Cardiac fibroblast (primary cell): ENCODE measurements around the gene LCE1F.

Experiments used
- DNase-seq, 2 donors: peaks; one replicate each; pipeline versions ENCODE4 v3.0.0 to v3.0.0-alpha.2; 2010; ENCODE audit warnings: low read depth in 2 of 2
- H3K4me3 ChIP-seq, 2 donors: replicated peaks in 1 of 2; 1 replicate in 1 of 2; 2 replicates in 1 of 2; pipeline ENCODE4 v1.5.1; 2011; ENCODE audit warnings: low read depth in 2 of 2, low read length in 2 of 2, mild to moderate bottlenecking in 2 of 2, moderate library complexity in 1 of 2
- TF ChIP-seq, protein P1 (sequence below): IDR thresholded peaks from one replicate; pipeline ENCODE4 v1.5.1; 2011; ENCODE audit warnings: low read depth, mild to moderate bottlenecking, low read length, inconsistent platforms

The LCE1F gene

DNA sequence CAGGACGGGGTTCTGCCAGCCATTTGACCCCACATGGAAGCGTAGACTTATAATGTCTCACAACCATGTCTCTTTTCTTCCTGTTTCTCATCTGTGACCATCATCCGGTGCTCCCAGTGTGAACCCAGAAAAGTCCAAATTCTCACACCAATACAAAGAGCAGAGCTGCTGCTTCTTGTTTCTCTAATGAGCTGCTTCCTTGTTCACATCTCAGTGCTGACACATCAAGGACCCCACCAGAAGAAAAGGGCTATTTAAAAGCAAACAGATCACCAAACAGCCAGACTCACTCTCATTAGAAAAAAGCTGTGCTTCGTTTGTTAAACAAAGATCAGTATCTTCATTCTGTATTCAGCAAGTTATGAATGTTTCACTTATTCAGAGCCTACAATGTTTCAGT is 20.7 kb downstream of the LCE1F start:
- H3K4me3 ChIP-seq = no peak overlapping the region
- DNase-seq = no peak
- TF ChIP-seq, protein P1, sequence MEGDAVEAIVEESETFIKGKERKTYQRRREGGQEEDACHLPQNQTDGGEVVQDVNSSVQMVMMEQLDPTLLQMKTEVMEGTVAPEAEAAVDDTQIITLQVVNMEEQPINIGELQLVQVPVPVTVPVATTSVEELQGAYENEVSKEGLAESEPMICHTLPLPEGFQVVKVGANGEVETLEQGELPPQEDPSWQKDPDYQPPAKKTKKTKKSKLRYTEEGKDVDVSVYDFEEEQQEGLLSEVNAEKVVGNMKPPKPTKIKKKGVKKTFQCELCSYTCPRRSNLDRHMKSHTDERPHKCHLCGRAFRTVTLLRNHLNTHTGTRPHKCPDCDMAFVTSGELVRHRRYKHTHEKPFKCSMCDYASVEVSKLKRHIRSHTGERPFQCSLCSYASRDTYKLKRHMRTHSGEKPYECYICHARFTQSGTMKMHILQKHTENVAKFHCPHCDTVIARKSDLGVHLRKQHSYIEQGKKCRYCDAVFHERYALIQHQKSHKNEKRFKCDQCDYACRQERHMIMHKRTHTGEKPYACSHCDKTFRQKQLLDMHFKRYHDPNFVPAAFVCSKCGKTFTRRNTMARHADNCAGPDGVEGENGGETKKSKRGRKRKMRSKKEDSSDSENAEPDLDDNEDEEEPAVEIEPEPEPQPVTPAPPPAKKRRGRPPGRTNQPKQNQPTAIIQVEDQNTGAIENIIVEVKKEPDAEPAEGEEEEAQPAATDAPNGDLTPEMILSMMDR = no peak

DNA sequence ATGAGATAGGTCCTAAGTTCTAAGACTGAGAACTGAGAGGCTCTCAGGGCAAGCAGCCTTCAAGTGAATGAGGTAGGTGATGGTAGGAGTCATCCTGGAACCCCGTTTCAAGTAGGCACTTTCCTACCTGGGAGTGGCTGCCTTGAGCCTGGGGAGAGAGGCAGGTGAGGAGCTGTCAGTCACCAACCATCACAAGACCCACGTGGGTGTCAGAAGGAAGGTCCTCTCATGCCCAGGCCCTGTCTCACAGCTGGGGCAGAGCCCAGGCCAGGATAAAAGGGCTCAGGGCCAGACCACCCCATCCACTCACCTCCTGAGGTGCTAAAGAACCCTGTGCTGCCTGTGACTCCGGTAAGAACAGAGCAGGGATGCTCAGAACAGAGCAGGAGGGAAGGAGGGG is 21.5 kb downstream of the LCE1F start, which contains the start of gene LCE1D:
Gene LCE1D, plus strand, starts transcription at position 301 of the 400 bp plus-strand sequence. CDS start 1,074 bp downstream, outside the sequence.
- TF ChIP-seq, protein P1 = no peak
- DNase-seq = no peak
- no peak within 1 kb of the TSS for H3K4me3 ChIP-seq

DNA sequence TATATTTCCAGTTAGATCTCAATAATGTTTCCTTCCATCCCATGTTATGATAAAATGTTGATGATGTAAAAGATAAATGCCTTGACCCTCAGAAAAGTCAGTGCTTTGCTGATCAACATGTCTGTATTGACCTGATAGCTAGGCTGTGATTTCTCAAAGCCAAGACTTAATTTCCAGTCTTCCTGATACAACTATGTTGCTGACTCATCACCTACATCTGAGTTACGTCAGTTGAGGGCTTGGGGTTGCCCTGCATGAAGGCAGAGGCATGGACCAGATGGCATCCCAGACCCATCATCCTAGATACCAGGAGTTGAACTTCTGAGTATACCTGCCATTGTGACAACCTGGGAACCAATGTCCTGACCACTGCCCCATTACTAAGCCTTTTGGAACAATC is 26.4 kb downstream of the LCE1F start:
- no peak for DNase-seq
- TF ChIP-seq, protein P1 = no peak
- no peak overlapping the region for H3K4me3 ChIP-seq

DNA sequence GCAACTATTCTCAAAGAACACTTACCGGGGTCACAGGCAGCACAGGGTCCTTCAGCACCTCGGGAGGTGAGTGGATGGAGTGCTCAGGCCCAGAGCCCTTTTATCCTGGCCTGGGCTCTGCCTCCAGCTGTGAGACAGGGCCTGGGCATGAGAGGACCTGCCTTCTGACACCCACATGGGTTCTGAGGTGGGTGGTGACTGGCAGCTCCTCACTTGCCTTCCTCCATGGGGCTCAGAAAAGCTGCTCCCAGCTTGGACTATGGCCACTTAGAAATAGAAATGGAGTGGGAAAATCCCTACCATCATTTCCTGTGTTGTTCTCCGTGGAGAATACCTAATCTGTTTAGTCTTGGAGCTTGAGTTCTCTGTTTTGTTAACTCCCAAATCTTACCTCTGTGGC is 31.6 kb downstream of the LCE1F start, which contains the start of gene LCE1C:
Gene LCE1C, minus strand, starts transcription at position 76 of the 400 bp plus-strand sequence. CDS start 1,173 bp downstream, outside the sequence.
- TF ChIP-seq, protein P1 = no peak
- DNase-seq = no peak
- H3K4me3 ChIP-seq = no peak within 1 kb of the TSS

DNA sequence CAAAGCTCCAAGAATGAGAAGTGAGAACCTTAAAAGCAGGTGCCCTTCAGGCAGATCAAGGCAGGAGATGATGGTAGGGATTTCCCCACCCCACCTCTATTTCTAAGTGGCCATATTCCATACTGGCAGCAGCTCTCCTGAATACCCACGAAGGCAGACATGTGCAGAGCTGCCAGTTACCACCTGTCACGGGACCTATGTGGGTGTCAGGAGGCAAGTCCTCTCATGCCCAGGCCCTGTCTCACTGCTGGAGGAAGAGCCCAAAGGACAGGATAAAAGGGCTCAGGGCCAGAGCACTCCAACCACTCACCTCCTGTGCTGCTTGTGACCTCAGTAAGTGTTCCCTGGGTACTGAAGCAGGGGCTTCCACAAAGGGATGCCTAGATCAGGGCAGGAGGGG is 36.1 kb downstream of the LCE1F start:
- no peak overlapping the region for H3K4me3 ChIP-seq
- TF ChIP-seq, protein P1 = no peak
- no peak for DNase-seq

DNA sequence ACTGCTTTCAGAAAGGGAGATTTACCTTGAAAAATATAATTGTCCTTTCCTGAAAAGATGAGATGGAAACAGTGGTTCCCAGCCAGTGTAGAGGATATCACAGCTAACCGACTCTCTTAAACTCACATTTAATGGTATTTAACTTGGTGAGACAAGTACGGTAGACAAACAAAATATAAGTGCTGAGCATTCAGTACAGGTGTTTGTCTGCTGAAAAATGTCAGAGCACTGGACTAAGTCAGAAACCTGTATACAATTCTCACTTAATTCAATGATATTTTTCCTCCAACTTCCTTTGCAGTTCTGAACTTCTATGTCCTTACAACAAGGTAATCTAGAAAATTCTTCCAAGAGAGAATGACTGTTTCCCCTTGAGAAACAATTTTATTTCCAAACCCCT is 36.7 kb downstream of the LCE1F start, which contains the start of gene LCE1B:
Gene LCE1B, plus strand, starts transcription at position 301 of the 400 bp plus-strand sequence. CDS start 476 bp downstream, outside the sequence.
- no peak within 1 kb of the TSS for H3K4me3 ChIP-seq
- TF ChIP-seq, protein P1 = no peak
- DNase-seq = no peak

DNA sequence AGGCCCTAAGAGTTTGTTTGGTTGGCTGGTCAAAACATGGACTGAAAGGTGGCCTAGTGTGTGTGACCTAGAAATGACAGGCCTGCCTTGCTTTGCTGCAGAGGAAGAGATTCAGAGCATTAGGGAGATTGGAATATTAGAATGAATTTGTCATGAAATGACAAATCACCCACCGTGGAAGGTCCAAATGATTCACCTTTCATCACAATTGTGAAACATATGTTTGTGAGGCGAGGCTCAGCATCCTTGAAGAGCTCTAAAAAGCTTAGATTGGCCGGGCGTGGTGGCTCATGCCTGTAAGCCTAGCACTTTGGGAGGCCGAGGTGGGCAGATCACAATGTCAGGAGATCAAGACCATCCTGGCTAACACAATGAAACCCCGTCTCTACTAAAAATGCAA is 42.4 kb downstream of the LCE1F start:
- no peak overlapping the region for H3K4me3 ChIP-seq
- DNase-seq = no peak
- TF ChIP-seq, protein P1 = no peak
